Hindlimb muscle (tissue), 1 donor: ENCODE measurements around the gene LAMA4. TPM values are rescaled to one million over a fixed set of nuclear protein-coding genes. Genes with fewer than 3 reads are reported as not detected.
A peak's percentile ranks its signal among the peaks of the same experiment; 100 is the strongest.

Experiments
- DNase-seq: peaks from one replicate; pipeline ENCODE4 v3.0.0-alpha.2; 2013
- polyA plus RNA-seq: library from polyadenylated mRNA; unstranded; fragments of 120-200 nt; gene quantifications from one replicate; pipeline ENCODE4 v1.2.1, GENCODE V29; 2013; ENCODE audit not compliant: insufficient read length

Gene LAMA4
- polyA plus RNA-seq, 1 donor, result 157 TPM

- DNase-seq, result peak; percentile 45
Measured at GRCh38 chr6:112086744-112087135, 167.6 kb downstream of the LAMA4 start.

- DNase-seq, result no peak
Measured at GRCh38 chr6:112085286-112086065, 168.9 kb downstream of the LAMA4 start.

GRCh38 chr6:112081569-112081968, 172.8 kb downstream of the LAMA4 start:
- DNase-seq, result no peak

- DNase-seq, result no peak
Measured at GRCh38 chr6:112066606-112067005, 187.8 kb downstream of the LAMA4 start.

- no peak for DNase-seq
Measured at GRCh38 chr6:112065426-112065986, 188.9 kb downstream of the LAMA4 start.

- no peak for DNase-seq
Measured at GRCh38 chr6:112062966-112063365, 191.4 kb downstream of the LAMA4 start.

- DNase-seq, result no peak
Measured at GRCh38 chr6:112061605-112062004, 192.8 kb downstream of the LAMA4 start.

Other genes with a start within 250 kb of the LAMA4 start
- 0.28 TPM for gene CCN6, start 200.5 kb downstream of the LAMA4 start, polyA plus RNA-seq
- gene TUBE1, start 167.1 kb downstream of the LAMA4 start, polyA plus RNA-seq, result 19.5 TPM
- 14.4 TPM for gene FAM229B, start 167.0 kb downstream of the LAMA4 start, polyA plus RNA-seq
- 0.58 TPM for gene RFPL4B, start 92.8 kb upstream of the LAMA4 start, polyA plus RNA-seq